ENCODE data around the gene C13orf42.

GRCh38 chr13:51137250-51137649, 26.2 kb upstream of the C13orf42 start:
- TF ChIP-seq REST (IDR thresholded peaks at IDR 0.05; ENCODE audit: unreplicated experiment) = no peak
- no peak for TF ChIP-seq CTCF (conservative IDR thresholded peaks at IDR 0.05; ENCODE audit: low read depth in 2 of 2)
- no peak for TF ChIP-seq ZNF462 (CRISPR knock-in tag; IDR thresholded peaks at IDR 0.05)

Measured in GM23338 (cell line).